Measurements from ENCODE around the gene HOXC12. TPM values are rescaled to one million over a fixed set of nuclear protein-coding genes. Genes with fewer than 3 reads are reported as not detected.

Gene HOXC12
- total RNA-seq, 1 experiment from 2014 or later = not detected

DNA sequence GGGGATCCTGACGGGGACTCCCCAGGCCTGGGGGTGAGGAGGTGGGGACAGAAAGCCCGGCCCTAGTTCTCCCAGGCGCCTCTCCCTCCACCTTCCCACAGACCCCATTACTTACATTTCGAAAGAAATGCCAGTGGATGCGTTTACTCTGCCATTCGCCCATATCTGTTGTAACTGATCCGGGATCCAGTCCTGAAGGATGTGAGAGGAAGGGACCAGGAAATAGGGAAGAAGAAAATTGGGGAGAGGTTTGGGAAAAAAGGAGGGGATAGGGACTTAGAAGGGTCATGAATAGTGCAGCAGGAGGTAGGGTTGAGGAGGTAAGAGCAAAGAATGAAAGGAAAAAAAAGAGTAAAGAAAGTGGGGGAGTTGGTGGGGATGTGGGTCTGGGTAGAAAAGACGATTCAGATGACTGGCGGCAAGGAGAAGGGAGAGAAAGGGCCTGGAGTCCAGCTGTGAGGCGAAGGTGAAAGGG is 1.1 kb downstream of the HOXC12 start:
- intact Hi-C loops (cut with micrococcal nuclease; ENCODE audit: unreplicated experiment) = no loop called here

DNA sequence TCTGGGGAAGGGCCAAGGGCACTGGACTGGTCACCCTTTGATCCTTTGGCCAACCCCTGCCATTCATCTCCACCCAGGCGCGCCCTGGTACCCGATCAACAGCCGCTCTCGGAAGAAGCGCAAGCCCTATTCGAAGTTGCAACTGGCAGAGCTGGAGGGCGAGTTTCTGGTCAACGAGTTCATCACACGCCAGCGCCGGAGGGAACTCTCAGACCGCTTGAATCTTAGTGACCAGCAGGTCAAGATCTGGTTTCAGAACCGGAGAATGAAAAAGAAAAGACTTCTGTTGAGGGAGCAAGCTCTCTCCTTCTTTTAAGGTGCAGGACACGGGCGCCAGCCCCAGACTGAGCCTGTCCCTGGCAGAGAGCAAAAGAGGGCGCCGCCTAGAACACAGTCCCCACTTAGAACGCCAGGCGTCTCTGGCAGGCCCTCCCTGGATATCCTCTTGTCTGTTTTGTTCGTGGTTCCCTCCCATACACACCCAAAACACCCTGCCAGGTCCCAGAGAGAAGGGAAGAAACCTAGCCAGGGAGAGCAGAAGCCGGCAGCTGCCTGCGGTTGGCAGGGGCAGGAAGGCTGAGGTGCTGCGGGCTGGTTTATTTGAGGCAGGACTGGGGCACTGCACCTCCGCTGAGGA is 1.7 kb downstream of the HOXC12 start:
- DNase-seq = no peak
- intact Hi-C loops (cut with micrococcal nuclease; ENCODE audit: unreplicated experiment) = no loop called here
- no TSS peak for BruUV-seq (replicated peaks)
- Mint-ChIP-seq H3K4me3 (ENCODE audit: low read depth, unreplicated experiment) (no peak overlapping the region), H3K9me3 (ENCODE audit: low read depth, unreplicated experiment) (no peaks in the 10 kb centered on the region), H3K27ac (ENCODE audit: unreplicated experiment) (no peak overlapping the region), H3K4me1 (ENCODE audit: low read depth, unreplicated experiment) (peaks cover 9% of the 10 kb centered on the region), H3K36me3 (ENCODE audit: insufficient read depth, unreplicated experiment) (no peaks in the 10 kb centered on the region), H3K27me3 (ENCODE audit: unreplicated experiment) (peaks cover 92% of the 10 kb centered on the region)
- CTCF ChIA-PET = interaction anchor here (0.8 kb wide), 1 partner anchor 37 kb away, joined by 3 read pairs; no protein-coding TSS in a partner anchor
- TF ChIP-seq CTCF (IDR thresholded peaks at IDR 0.05; ENCODE audit: unreplicated experiment) = no peak

More for the DNA sequence above, 1.1 kb downstream of the HOXC12 start:
- BruUV-seq (replicated peaks) = no TSS peak
- CTCF ChIA-PET = interaction anchor here (0.8 kb wide), 1 partner anchor 37 kb away, joined by 3 read pairs; no protein-coding TSS in a partner anchor
- no peaks in the 10 kb centered on the region for H3K36me3 Mint-ChIP-seq (ENCODE audit: insufficient read depth, unreplicated experiment)
- peaks cover 98% of the 10 kb centered on the region for H3K27me3 Mint-ChIP-seq (ENCODE audit: unreplicated experiment)
- no peak overlapping the region for H3K27ac Mint-ChIP-seq (ENCODE audit: unreplicated experiment)
- TF ChIP-seq CTCF (IDR thresholded peaks at IDR 0.05; ENCODE audit: unreplicated experiment) = no peak
- H3K9me3 Mint-ChIP-seq (ENCODE audit: low read depth, unreplicated experiment) = no peaks in the 10 kb centered on the region
- H3K4me3 Mint-ChIP-seq (ENCODE audit: low read depth, unreplicated experiment) = no peak overlapping the region
- peaks cover 9% of the 10 kb centered on the region for H3K4me1 Mint-ChIP-seq (ENCODE audit: low read depth, unreplicated experiment)
- no peak for DNase-seq

GRCh38 chr12:53956914-53957536 is 2.3 kb downstream of the HOXC12 start:
- Mint-ChIP-seq H3K36me3 (ENCODE audit: insufficient read depth, unreplicated experiment) (no peaks in the 10 kb centered on the region), H3K27ac (ENCODE audit: unreplicated experiment) (no peak overlapping the region), H3K4me3 (ENCODE audit: low read depth, unreplicated experiment) (no peak overlapping the region), H3K4me1 (ENCODE audit: low read depth, unreplicated experiment) (peaks cover 9% of the 10 kb centered on the region), H3K27me3 (ENCODE audit: unreplicated experiment) (peaks cover 86% of the 10 kb centered on the region), H3K9me3 (ENCODE audit: low read depth, unreplicated experiment) (no peaks in the 10 kb centered on the region)
- DNase-seq = no peak
- no peak for TF ChIP-seq CTCF (IDR thresholded peaks at IDR 0.05; ENCODE audit: unreplicated experiment)
- CTCF ChIA-PET = no interaction called here
- no TSS peak for BruUV-seq (replicated peaks)
- intact Hi-C loops (cut with micrococcal nuclease; ENCODE audit: unreplicated experiment) = no loop called here

- Mint-ChIP-seq H3K4me3 (ENCODE audit: low read depth, unreplicated experiment) (no peak overlapping the region), H3K36me3 (ENCODE audit: insufficient read depth, unreplicated experiment) (no peaks in the 10 kb centered on the region), H3K9me3 (ENCODE audit: low read depth, unreplicated experiment) (no peaks in the 10 kb centered on the region), H3K27ac (ENCODE audit: unreplicated experiment) (no peak overlapping the region), H3K4me1 (ENCODE audit: low read depth, unreplicated experiment) (peaks cover 6% of the 10 kb centered on the region), H3K27me3 (ENCODE audit: unreplicated experiment) (peaks cover 86% of the 10 kb centered on the region)
- CTCF ChIA-PET = interaction anchor here (0.6 kb wide), 1 partner anchor 8 kb away, joined by 3 read pairs; no protein-coding TSS in a partner anchor
- BruUV-seq (replicated peaks) = no TSS peak
- DNase-seq = no peak
- no peak for TF ChIP-seq CTCF (IDR thresholded peaks at IDR 0.05; ENCODE audit: unreplicated experiment)
- intact Hi-C loops (cut with micrococcal nuclease; ENCODE audit: unreplicated experiment) = no loop called here
These were observed 3.4 kb downstream of the HOXC12 start for GRCh38 chr12:53958128-53958527.
